HepG2 (cell line): ENCODE results near the gene ACADVL. TPM values are rescaled to one million over a fixed set of nuclear protein-coding genes. Genes with fewer than 3 reads are reported as not detected.

Experiments
- AHDC1 ChIP-seq: sonication (generic); formaldehyde crosslinking; IDR thresholded peaks from 2 replicates; pipeline ENCODE4 v1.5.1; 2020; ENCODE audit warnings: mild to moderate bottlenecking, missing genetic modification reagents, borderline replicate concordance
- HOXA7 ChIP-seq: sonication (generic); formaldehyde crosslinking; IDR thresholded peaks from 2 replicates; pipeline ENCODE4 v1.8.1; 2022; ENCODE audit warnings: mild to moderate bottlenecking, missing genetic modification reagents, moderate library complexity
- LBX2 ChIP-seq: sonication (generic); formaldehyde crosslinking; IDR thresholded peaks from 2 replicates; pipeline ENCODE4 v1.5.0; 2020; ENCODE audit warnings: missing genetic modification reagents, mild to moderate bottlenecking, borderline replicate concordance
- MAFK ChIP-seq, 2 experiments: IDR thresholded peaks in 1 of 2; conservative IDR thresholded peaks in 1 of 2; 2 replicates each; pipeline ENCODE4 v1.6.1; 2011; ENCODE audit warnings: improper control_type of control experiment in 2 of 2, low read length in 2 of 2
- PATZ1 ChIP-seq: sonication (generic); formaldehyde crosslinking; IDR thresholded peaks from 2 replicates; pipeline ENCODE4 v1.4.0; 2020; ENCODE audit warnings: missing genetic modification reagents
- RBAK ChIP-seq: sonication (generic); formaldehyde crosslinking; IDR thresholded peaks from 2 replicates; pipeline ENCODE4 v1.5.1; 2020; ENCODE audit warnings: mild to moderate bottlenecking, missing genetic modification reagents
- TOE1 ChIP-seq: sonication (generic); formaldehyde crosslinking; IDR thresholded peaks from 2 replicates; pipeline ENCODE4 v1.4.0; 2020; ENCODE audit warnings: mild to moderate bottlenecking, missing genetic modification reagents
- ZBTB37 ChIP-seq: sonication (generic); formaldehyde crosslinking; IDR thresholded peaks from 2 replicates; pipeline ENCODE4 v1.4.0; 2020; ENCODE audit warnings: mild to moderate bottlenecking, missing genetic modification reagents
- ZNF574 ChIP-seq: sonication (generic); formaldehyde crosslinking; IDR thresholded peaks from 2 replicates; pipeline ENCODE4 v1.4.0; 2020; ENCODE audit warnings: missing genetic modification reagents
- polyA plus RNA-seq, 8 experiments: library from polyadenylated mRNA; depleted of rRNA in 3 of 8; stranded (reverse) in 7 of 8; unstranded in 1 of 8; fragments of >200 nt; fragmentation: Illumina TruSeq in 4 of 8; extraction: Trizol in 4 of 8; gene quantifications; 2 replicates each; pipeline versions ENCODE4 v1.2.1 to v1.2.3, GENCODE V29; 2011 to 2016; ENCODE audit warnings: low read depth in 4 of 8, missing spikeins in 1 of 8, mixed read lengths in 1 of 8; ENCODE audit not compliant: insufficient read depth in 1 of 8
- total RNA-seq, 5 experiments: library from RNA; depleted of rRNA; stranded (reverse); fragments of >200 nt; fragmentation: Illumina TruSeq; extraction: Trizol; gene quantifications; 2 replicates each; pipeline ENCODE4 v1.2.3, GENCODE V29; 2016; ENCODE audit warnings: low read depth in 1 of 5
- TF ChIP-seq, protein P1 (sequence below): sonication (generic); formaldehyde crosslinking; IDR thresholded peaks from 2 replicates; pipeline ENCODE4 v1.4.0; 2020; ENCODE audit warnings: missing genetic modification reagents

ACADVL gene
- total and polyA plus RNA-seq, 2 of the 13 experiments (the other 11 are each of a cell fraction or from before 2014, with no cell fraction given), result 219 to 412 TPM

- no peak for TF ChIP-seq ZBTB37 (CRISPR knock-in tag)
- TF ChIP-seq PATZ1 (CRISPR knock-in tag), result peak; percentile 88
- TF ChIP-seq ZNF574, result peak; percentile 87
- no peak; the same call in 1 of the 2 replicates for TF ChIP-seq TOE1 (CRISPR knock-in tag)
- no peak for TF ChIP-seq AHDC1 (CRISPR knock-in tag)
- TF ChIP-seq, protein P1, sequence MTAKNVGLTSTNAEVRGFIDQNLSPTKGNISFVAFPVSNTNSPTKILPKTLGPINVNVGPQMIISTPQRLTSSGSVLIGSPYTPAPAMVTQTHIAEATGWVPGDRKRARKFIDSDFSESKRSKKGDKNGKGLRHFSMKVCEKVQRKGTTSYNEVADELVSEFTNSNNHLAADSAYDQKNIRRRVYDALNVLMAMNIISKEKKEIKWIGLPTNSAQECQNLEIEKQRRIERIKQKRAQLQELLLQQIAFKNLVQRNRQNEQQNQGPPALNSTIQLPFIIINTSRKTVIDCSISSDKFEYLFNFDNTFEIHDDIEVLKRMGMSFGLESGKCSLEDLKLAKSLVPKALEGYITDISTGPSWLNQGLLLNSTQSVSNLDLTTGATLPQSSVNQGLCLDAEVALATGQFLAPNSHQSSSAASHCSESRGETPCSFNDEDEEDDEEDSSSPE (CRISPR knock-in tag), result peak; percentile 53
- TF ChIP-seq HOXA7, result no peak
- TF ChIP-seq RBAK (CRISPR knock-in tag), result no peak
- peak; percentile 68; the same call in 1 of the 2 replicates for TF ChIP-seq LBX2 (CRISPR knock-in tag)
- TF ChIP-seq MAFK (conservative IDR thresholded peaks at IDR 0.05 in 1 of 2, IDR thresholded peaks at IDR 0.05 in 1 of 2; ENCODE audit: low read length in 2 of 2), result no peak
Measured at GRCh38 chr17:7252176-7253043, 32.7 kb downstream of the ACADVL start, which contains the start of gene ELP5 (continued).
